RWPE2 (cell line): ENCODE results near the gene PSTPIP2.

Experiments used
- ATAC-seq: fragments of 200-7000 bp; cut with Tn5 transposase; 3 replicates; pipeline ENCODE4 v1.9.1; 2021; ENCODE audit warnings: low read depth
- DNase-seq: peaks from one replicate; pipeline ENCODE4 v3.0.0-alpha.2; 2020; ENCODE audit warnings: low spot score
- H3K27ac ChIP-seq: fragments of 450-650 bp; 2 replicates; pipeline ENCODE4 v1.5.1; 2017; ENCODE audit warnings: mild to moderate bottlenecking; ENCODE audit not compliant: poor library complexity, severe bottlenecking
- H3K27me3 ChIP-seq: fragments of 250-450 bp; sonication (Bioruptor Pico); 2 replicates; pipeline ENCODE4 v1.5.1; 2021; ENCODE audit warnings: mild to moderate bottlenecking, moderate library complexity; ENCODE audit not compliant: insufficient read depth, poor library complexity, severe bottlenecking
- H3K36me3 ChIP-seq: fragments of 250-450 bp; sonication (Bioruptor Pico); 2 replicates; pipeline ENCODE4 v1.5.1; 2020; ENCODE audit warnings: low read depth, mild to moderate bottlenecking, moderate library complexity
- H3K4me1 ChIP-seq: fragments of 250-450 bp; sonication (Bioruptor Pico); 2 replicates; pipeline ENCODE4 v1.5.1; 2021; ENCODE audit warnings: mild to moderate bottlenecking, moderate library complexity; ENCODE audit not compliant: insufficient read depth, poor library complexity, severe bottlenecking
- H3K4me3 ChIP-seq: fragments of 250-450 bp; sonication (Bioruptor Pico); 2 replicates; pipeline ENCODE4 v1.5.1; 2021; ENCODE audit warnings: mild to moderate bottlenecking, moderate library complexity; ENCODE audit not compliant: severe bottlenecking
- H3K9me3 ChIP-seq: fragments of 250-450 bp; sonication (Bioruptor Pico); 2 replicates; pipeline ENCODE4 v1.5.1; 2021; ENCODE audit warnings: mild to moderate bottlenecking, moderate library complexity; ENCODE audit not compliant: severe bottlenecking
- CTCF ChIP-seq: fragments of 450-650 bp; IDR thresholded peaks from one replicate; pipeline ENCODE4 v1.5.1; 2017; ENCODE audit warnings: mild to moderate bottlenecking, moderate library complexity; ENCODE audit not compliant: poor library complexity, severe bottlenecking

Gene PSTPIP2

DNA sequence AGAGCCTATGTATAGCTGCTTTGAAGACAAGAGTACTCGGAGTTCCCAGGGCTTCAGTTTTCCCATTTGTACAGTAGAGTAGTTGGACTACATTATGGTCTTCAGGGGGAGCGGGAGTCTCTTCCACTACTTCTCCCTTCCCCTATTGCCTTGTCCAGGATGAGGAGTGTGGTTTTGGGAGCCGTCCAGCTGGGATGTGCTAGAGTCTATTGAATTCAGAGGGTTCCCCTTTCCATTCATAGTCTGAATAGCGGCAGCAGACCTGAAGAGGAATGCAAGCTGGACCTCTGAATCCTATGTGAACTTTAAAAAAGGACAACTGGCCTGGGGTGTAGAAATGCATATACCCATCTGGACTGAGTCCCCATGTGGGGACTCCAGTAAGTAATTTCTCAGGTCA lies 61.4 kb downstream of the PSTPIP2 start:
- DNase-seq (no peak), ATAC-seq (no peak)
- no peaks in the 10 kb centered on the region for H3K27me3 ChIP-seq
- H3K9me3 ChIP-seq: no peaks in the 10 kb centered on the region
- H3K36me3 ChIP-seq: peaks cover 11% of the 10 kb centered on the region; the same call in 1 of the 2 replicates
- no peak for TF ChIP-seq CTCF
- H3K4me1 ChIP-seq: no peaks in the 10 kb centered on the region
- H3K4me3 ChIP-seq: no peak overlapping the region
- no peak overlapping the region for H3K27ac ChIP-seq

GRCh38 chr18:46010050-46010449 lies 62.0 kb downstream of the PSTPIP2 start:
- H3K27me3 ChIP-seq: no peaks in the 10 kb centered on the region
- H3K36me3 ChIP-seq: peaks cover 16% of the 10 kb centered on the region
- no peak for TF ChIP-seq CTCF
- no peaks in the 10 kb centered on the region for H3K4me1 ChIP-seq
- ATAC-seq (no peak), DNase-seq (no peak)
- H3K27ac ChIP-seq: no peak overlapping the region
- H3K4me3 ChIP-seq: no peak overlapping the region
- no peaks in the 10 kb centered on the region for H3K9me3 ChIP-seq

GRCh38 chr18:46009125-46009840 lies 62.8 kb downstream of the PSTPIP2 start:
- Histone ChIP-seq H3K4me1 (no peaks in the 10 kb centered on the region), H3K27ac (no peak overlapping the region), H3K36me3 (peaks cover 20% of the 10 kb centered on the region), H3K9me3 (no peaks in the 10 kb centered on the region), H3K27me3 (no peaks in the 10 kb centered on the region), H3K4me3 (no peak overlapping the region)
- DNase-seq: no peak
- TF ChIP-seq CTCF: no peak
- ATAC-seq: no peak

DNA sequence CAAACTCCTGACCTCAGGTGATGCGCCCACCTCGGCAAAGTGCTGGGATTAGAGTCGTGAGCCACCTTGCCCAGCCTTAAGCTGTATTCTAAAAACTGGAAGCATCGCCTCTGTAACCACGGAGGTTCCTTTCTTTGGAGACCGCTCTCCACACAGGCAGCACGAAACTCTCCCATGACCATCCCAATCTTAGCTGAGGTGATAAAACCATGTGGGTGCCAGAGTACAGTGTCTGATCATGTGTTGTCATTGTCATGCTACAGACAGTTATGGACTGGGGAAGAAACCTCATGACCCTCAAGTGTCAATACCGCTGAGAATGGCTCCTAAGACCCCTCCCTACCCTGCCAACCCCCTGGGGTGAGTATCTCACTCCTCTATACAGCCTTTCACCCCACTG lies 63.5 kb downstream of the PSTPIP2 start:
- no peak for TF ChIP-seq CTCF
- Histone ChIP-seq H3K4me1 (no peaks in the 10 kb centered on the region), H3K36me3 (peaks cover 20% of the 10 kb centered on the region), H3K9me3 (no peaks in the 10 kb centered on the region), H3K27ac (no peak overlapping the region), H3K27me3 (no peaks in the 10 kb centered on the region), H3K4me3 (no peak overlapping the region)
- DNase-seq (no peak), ATAC-seq (no peak)

DNA sequence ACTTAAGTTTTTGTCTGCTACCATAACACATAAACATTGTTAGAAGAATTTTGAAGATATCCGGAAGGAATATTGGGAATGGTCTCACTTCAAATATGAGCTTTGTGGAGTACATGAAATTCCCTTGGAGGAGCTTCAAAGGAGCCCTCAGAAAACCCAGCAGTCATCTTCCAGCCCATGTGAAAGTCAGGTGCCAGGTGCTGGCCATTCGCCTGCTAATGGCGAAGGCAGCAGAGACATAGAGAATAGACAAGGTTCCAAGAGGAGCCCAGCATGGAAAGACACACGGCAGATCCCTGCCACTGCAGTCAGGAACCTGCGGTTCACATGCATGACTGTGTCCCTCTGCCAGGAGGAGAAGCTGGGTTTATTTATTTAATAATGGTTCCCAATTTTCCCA lies 64.9 kb downstream of the PSTPIP2 start:
- ATAC-seq (no peak), DNase-seq (no peak)
- Histone ChIP-seq H3K4me3 (no peak overlapping the region), H3K36me3 (peaks cover 24% of the 10 kb centered on the region), H3K27me3 (no peaks in the 10 kb centered on the region), H3K9me3 (peaks cover under 1% of the 10 kb centered on the region), H3K27ac (no peak overlapping the region), H3K4me1 (no peaks in the 10 kb centered on the region)
- TF ChIP-seq CTCF: no peak
